Glomerular visceral epithelial cell (primary cell): ENCODE data around the gene HIRA.

Experiments
- DNase-seq: peaks from one replicate; pipeline ENCODE4 v3.0.0-alpha.2; 2016; ENCODE audit errors: extremely low spot score

Gene HIRA

DNA sequence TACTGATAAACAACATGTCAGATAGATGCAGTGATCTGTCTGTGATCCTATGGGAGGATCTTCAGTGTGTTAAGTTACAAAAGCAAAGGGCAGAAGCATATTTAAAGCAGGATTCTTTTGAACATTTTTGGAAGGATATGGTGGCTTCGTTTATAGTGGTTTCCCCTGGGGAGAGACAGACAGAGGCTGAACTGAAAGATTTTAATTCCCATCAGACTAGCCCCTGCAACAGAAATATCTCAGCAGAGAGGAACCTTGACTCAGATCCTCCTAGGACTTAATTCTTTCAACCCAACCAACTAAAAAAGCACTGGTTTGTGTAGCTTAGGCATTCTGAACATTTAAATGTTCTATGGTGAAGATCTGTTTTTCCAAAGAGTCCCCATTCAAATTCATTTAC, 145.7 kb downstream of the HIRA start:
- DNase-seq, result no peak
